Activated naive CD8-positive, alpha-beta T cell treated with anti-CD3 and anti-CD28 coated beads, Interleukin-2, amount 10 ng/mL, durations not matched to agents 7 days and 5 days (primary cell): ENCODE measurements around the gene NKAIN4. TPM values are rescaled to one million over a fixed set of nuclear protein-coding genes. Genes with fewer than 3 reads are reported as not detected.

Source experiments
- ATAC-seq: fragments of 150-1000 bp; cut with Tn5 transposase; one replicate; pipeline ENCODE4 v1.10.0; 2021; ENCODE audit warnings: low read depth, moderate library complexity
- POLR2A ChIA-PET: fragments of 350-600 bp; sonication (Branson Sonifier 250); formaldehyde crosslinking; loops from one replicate; lab custom pipeline; 2021; ENCODE audit warnings: antibody characterized with exemption; lab: Charles Lee
- DNase-seq: peaks from one replicate; pipeline ENCODE4 v3.0.0; 2021
- H3K27ac Mint-ChIP-seq: one replicate; pipeline ENCODE4 v1.8.0; 2022; ENCODE audit warnings: mild to moderate bottlenecking, mixed read lengths
- H3K27me3 Mint-ChIP-seq: one replicate; pipeline ENCODE4 v1.8.0; 2022; ENCODE audit warnings: mild to moderate bottlenecking, moderate library complexity, mixed read lengths
- H3K36me3 Mint-ChIP-seq: one replicate; pipeline ENCODE4 v1.8.0; 2021; ENCODE audit warnings: mild to moderate bottlenecking, mixed read lengths
- H3K4me1 Mint-ChIP-seq: one replicate; pipeline ENCODE4 v1.8.0; 2021; ENCODE audit warnings: mixed read lengths
- H3K4me3 Mint-ChIP-seq: one replicate; pipeline ENCODE4 v1.8.0; 2022; ENCODE audit warnings: mild to moderate bottlenecking, moderate library complexity, mixed read lengths
- H3K9me3 Mint-ChIP-seq: one replicate; pipeline ENCODE4 v1.8.0; 2021; ENCODE audit warnings: mixed read lengths
- total RNA-seq, 2 experiments: library from RNA; stranded (reverse); gene quantifications; one replicate each; pipeline ENCODE4 v1.2.3, GENCODE V29; 2021

Gene NKAIN4
- total RNA-seq, 2 experiments from 2014 or later, result not detected

DNA sequence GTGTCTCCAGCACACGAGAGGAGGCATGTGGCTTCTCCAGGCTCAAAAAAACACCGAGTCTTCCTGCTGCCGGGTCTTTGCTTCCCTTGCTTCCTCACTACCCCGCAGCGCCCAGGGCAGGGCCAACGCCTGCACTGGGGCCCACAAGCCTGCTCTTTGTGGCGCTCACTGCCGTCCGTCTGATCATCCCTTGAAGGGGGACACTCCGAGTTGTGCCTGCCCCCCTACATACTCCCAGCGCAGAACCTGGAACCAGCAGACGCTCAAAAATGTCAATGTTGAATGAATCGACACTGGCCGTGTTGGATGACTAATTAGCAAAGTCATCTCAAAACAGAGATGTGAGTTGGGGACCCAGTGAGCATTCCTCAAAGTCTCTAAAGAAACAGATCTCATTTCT, 10.3 kb upstream of the NKAIN4 start:
- peaks cover 8% of the 10 kb centered on the region for H3K27me3 Mint-ChIP-seq
- ATAC-seq (no peak), DNase-seq (no peak)
- no peaks in the 10 kb centered on the region for H3K36me3 Mint-ChIP-seq
- POLR2A ChIA-PET, result no interaction called here
- no peak overlapping the region for H3K4me3 Mint-ChIP-seq
- H3K27ac Mint-ChIP-seq, result no peak overlapping the region
- H3K9me3 Mint-ChIP-seq, result no peaks in the 10 kb centered on the region
- peaks cover 5% of the 10 kb centered on the region for H3K4me1 Mint-ChIP-seq

DNA sequence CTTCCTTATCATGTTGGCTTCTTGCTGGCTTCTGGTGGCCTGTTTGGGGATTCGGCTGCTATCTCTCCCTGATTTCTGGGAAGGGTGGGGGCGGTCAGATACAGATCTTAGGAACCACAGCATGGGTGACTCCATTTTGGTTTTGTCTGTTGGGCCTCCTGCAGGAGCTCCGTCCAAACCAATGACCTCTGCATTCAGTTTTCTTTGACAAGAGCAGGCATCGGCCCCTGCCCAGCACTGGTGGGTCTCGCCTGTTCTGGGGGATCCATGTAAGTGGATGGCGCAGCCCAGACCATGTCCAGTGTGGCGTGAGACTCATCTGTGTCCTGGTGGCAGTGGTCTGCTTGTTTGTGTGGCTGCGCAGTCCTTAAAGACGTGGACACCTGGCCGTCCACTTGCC, 9.7 kb upstream of the NKAIN4 start:
- no peak overlapping the region for H3K4me3 Mint-ChIP-seq
- DNase-seq (no peak), ATAC-seq (no peak)
- no peaks in the 10 kb centered on the region for H3K36me3 Mint-ChIP-seq
- POLR2A ChIA-PET, result no interaction called here
- no peak overlapping the region for H3K27ac Mint-ChIP-seq
- peaks cover 8% of the 10 kb centered on the region for H3K27me3 Mint-ChIP-seq
- no peaks in the 10 kb centered on the region for H3K9me3 Mint-ChIP-seq
- H3K4me1 Mint-ChIP-seq, result peaks cover 5% of the 10 kb centered on the region

DNA sequence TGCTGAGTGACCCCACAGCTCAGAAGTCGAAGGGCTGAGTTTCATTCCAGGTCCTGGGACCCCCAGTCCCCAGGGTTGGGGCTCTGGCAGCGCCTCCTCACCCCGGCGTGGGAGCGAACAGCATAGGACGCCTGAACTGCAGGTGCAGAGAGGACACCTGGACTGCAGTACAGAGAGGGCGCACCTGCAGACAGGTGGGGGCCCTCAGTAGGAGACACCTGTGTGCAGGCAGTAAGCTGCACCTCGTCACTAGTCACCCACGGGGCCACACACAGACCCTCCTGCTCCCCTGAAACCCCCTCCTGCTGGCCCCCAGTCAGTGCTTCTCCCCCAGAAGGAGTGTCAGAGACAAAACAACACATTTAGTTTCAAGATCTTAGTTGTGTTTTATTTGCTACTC, 8.6 kb upstream of the NKAIN4 start:
- no peaks in the 10 kb centered on the region for H3K9me3 Mint-ChIP-seq
- POLR2A ChIA-PET, result no interaction called here
- H3K4me1 Mint-ChIP-seq, result peaks cover 5% of the 10 kb centered on the region
- no peaks in the 10 kb centered on the region for H3K36me3 Mint-ChIP-seq
- DNase-seq (no peak), ATAC-seq (no peak)
- H3K4me3 Mint-ChIP-seq, result no peak overlapping the region
- H3K27ac Mint-ChIP-seq, result no peak overlapping the region
- H3K27me3 Mint-ChIP-seq, result peaks cover 6% of the 10 kb centered on the region

DNA sequence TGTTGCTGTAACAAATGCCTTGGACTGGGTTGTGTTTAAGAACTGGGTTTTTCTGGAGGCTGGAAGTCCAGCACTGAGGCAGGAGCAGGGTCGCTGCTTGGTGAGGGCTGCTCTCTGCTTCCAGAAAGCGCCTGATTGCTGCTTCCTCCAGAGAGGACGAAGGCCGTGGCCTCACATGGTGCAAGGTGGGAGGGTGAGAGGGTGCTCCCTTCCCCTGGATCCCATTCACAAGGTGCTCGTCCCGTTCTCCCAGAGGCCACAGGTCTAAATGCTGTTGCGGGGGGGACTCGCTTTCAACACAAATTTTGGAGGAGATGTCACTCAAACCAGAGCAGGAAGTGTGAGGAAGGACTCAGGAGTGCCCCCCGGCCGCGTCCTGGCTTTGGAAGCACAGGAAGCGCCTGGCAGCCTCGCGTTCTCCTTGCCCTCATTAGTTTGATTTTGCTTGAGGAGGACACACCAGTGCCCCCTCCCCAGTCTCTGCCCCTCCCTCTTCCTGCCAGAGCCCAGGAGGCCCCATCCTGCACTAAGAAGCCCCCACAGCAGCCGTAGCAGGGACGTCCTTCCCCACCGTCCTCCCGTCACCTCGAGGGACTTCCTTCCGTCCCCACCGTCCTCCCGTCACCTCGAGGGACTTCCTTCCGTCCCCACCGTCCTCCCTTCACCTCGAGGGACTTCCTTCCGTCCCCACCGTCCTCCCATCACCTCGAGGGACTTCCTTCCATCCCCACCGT, 7.7 kb upstream of the NKAIN4 start:
- H3K9me3 Mint-ChIP-seq, result no peaks in the 10 kb centered on the region
- no peaks in the 10 kb centered on the region for H3K36me3 Mint-ChIP-seq
- peak overlapping the region; percentile 45 for H3K27ac Mint-ChIP-seq

DNA sequence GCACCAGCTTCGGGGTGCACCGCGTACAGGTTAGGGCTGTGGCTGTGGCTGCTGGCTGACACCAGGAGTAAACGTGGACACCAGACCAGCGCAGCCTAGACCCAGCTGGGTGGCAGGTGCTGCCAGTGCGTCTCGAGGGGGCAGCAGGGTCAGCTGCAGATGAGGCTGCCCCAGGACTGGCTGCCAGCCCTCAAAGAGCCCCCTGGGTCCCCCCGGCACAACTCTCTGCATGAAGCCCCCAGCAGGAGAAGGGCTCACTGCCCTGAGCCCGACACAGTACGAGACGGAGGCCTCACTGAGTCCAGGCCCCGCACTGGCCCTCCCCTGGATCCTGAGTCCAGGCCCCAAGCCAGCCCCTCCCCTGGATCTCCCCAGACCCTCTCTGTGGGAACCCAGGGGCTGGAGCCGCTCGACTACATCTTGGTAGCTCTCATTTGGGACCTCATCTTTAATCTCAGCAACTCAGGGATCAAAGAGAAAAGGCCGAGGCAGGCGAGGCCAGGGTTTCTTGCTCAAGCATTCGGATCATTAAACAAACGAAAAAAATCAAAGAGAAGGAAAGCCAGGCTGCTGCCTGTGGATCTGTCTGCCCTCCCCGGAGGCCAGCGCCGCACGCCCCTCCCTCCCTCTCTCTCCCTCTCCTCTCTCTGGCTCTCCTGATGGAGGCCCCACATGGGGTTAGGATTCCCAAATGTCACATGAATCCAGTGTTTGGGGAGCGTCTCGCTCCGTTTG, 7.0 kb upstream of the NKAIN4 start:
- ATAC-seq, result no peak
- H3K4me1 Mint-ChIP-seq, result peaks cover 8% of the 10 kb centered on the region

More for the DNA sequence above, 7.7 kb upstream of the NKAIN4 start:
- Mint-ChIP-seq H3K27me3 (peaks cover 10% of the 10 kb centered on the region), H3K4me3 (no peak overlapping the region), H3K4me1 (peaks cover 8% of the 10 kb centered on the region)
- no peak for DNase-seq
- POLR2A ChIA-PET, result no interaction called here
- no peak for ATAC-seq

DNA sequence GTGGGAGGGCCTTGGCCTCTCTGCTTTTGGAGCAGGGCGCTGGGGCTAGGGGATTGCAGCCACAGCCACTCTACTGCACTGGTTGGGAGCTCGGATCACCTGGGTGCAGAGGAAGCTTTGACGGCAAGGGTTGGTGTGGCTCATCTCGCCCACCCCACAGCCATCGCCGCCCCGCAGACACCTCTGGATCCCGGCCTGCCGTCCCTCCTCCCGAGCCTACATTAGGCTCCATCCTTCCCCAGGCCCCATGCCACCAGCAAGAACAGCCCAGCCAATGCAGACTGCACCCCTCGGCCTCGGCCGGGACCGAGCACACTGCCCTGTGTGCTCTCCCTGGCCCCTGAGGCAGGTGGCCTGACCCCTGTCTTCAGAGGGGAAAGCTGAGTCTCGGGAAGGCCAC, 6.3 kb upstream of the NKAIN4 start:
- Mint-ChIP-seq H3K9me3 (no peaks in the 10 kb centered on the region), H3K4me3 (no peak overlapping the region), H3K36me3 (no peaks in the 10 kb centered on the region), H3K27ac (no peak overlapping the region), H3K4me1 (peaks cover 8% of the 10 kb centered on the region), H3K27me3 (peaks cover 17% of the 10 kb centered on the region)
- POLR2A ChIA-PET, result no interaction called here
- ATAC-seq (no peak), DNase-seq (no peak)

More for the DNA sequence above, 7.0 kb upstream of the NKAIN4 start:
- Mint-ChIP-seq H3K4me3 (no peak overlapping the region), H3K27me3 (peaks cover 11% of the 10 kb centered on the region), H3K9me3 (no peaks in the 10 kb centered on the region), H3K36me3 (no peaks in the 10 kb centered on the region), H3K27ac (no peak overlapping the region)
- POLR2A ChIA-PET, result no interaction called here
- no peak for DNase-seq

DNA sequence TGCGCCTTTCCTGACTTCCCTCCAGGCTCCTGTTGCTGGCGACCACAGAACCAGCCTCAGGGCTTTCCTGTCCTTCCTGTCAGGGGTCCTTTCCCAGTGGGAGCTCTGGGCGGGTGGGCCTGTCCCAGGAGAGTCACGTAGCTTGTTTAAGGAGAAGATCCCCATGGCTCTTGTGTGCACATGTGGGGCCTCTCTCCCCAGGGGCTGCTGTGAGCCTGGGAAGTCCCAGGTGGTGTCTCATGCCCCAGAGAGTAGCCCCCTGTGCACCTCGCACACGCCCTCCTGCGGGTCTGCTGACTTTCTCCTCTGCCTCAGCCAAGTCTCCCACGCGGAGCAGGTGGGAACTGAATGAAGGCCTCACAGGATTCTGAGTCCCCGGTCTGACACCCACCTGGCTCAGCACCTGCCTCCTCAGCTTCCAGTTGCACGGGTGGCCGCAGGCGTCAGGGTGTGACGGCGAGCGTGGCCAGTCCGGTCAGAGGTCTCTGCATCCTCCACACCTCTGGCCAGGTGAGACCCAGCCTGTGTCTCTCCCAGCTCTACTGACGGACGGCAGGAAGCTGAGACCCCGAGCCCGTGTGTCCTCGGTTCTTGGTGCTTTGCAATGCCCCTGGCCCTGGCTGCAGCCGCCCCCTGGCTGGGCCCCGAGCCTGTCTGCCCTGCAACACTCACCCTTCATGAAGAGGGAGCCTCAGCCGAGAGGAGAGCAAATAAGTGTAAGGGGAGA, 5.6 kb upstream of the NKAIN4 start:
- no peak for ATAC-seq
- peaks cover 8% of the 10 kb centered on the region for H3K4me1 Mint-ChIP-seq
- POLR2A ChIA-PET, result no interaction called here
- no peaks in the 10 kb centered on the region for H3K9me3 Mint-ChIP-seq
- H3K4me3 Mint-ChIP-seq, result no peak overlapping the region
- DNase-seq, result no peak
- H3K27me3 Mint-ChIP-seq, result peaks cover 23% of the 10 kb centered on the region
- no peak overlapping the region for H3K27ac Mint-ChIP-seq
- H3K36me3 Mint-ChIP-seq, result no peaks in the 10 kb centered on the region

DNA sequence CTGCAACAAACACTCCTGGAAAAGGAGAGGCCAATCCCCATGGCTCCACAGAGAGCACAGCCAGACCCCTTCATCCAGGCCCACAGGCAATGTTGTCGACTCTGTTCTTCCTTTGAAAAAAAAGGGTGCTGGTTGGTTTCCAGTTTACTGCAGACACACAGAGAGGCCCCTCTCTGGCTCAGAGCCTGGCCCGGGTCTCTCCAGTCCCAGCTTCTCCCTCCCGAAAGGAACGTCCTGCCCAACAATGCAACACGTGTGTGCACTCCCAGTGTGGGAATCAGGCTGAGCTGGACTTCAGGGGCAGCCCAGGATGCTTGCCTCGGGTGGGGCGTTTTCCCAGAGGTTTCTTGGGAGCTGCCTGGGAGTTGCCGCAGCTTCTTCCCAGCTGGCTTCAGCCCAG, 4.5 kb upstream of the NKAIN4 start:
- POLR2A ChIA-PET, result no interaction called here

DNA sequence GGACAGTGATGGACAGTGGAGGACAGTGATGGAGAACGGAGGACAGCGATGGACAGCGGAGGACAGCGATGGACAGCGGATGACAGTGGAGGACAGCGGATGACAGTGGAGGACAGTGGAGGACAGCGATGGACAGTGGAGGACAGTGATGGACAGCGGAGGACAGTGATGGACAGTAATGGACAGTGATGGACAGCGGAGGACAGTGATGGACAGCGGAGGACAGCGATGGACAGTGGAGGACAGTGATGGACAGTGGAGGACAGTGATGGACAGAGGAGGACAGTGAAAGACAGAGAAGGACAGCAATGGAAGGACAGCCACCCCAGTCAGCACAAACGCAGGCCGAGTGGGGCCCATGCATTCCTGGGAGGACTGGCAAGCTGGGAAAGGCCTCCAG, 3.4 kb upstream of the NKAIN4 start:
- peaks cover 31% of the 10 kb centered on the region for H3K27me3 Mint-ChIP-seq
- no peak overlapping the region for H3K27ac Mint-ChIP-seq
- POLR2A ChIA-PET, result no interaction called here
- H3K4me3 Mint-ChIP-seq, result no peak overlapping the region
- ATAC-seq (no peak), DNase-seq (no peak)
- no peaks in the 10 kb centered on the region for H3K36me3 Mint-ChIP-seq
- H3K4me1 Mint-ChIP-seq, result peaks cover 8% of the 10 kb centered on the region
- H3K9me3 Mint-ChIP-seq, result no peaks in the 10 kb centered on the region

More for the DNA sequence above, 4.5 kb upstream of the NKAIN4 start:
- DNase-seq, result no peak
- no peaks in the 10 kb centered on the region for H3K36me3 Mint-ChIP-seq
- H3K4me1 Mint-ChIP-seq, result peaks cover 8% of the 10 kb centered on the region
- peaks cover 26% of the 10 kb centered on the region for H3K27me3 Mint-ChIP-seq
- H3K27ac Mint-ChIP-seq, result no peak overlapping the region
- no peak overlapping the region for H3K4me3 Mint-ChIP-seq
- no peaks in the 10 kb centered on the region for H3K9me3 Mint-ChIP-seq
- no peak for ATAC-seq

DNA sequence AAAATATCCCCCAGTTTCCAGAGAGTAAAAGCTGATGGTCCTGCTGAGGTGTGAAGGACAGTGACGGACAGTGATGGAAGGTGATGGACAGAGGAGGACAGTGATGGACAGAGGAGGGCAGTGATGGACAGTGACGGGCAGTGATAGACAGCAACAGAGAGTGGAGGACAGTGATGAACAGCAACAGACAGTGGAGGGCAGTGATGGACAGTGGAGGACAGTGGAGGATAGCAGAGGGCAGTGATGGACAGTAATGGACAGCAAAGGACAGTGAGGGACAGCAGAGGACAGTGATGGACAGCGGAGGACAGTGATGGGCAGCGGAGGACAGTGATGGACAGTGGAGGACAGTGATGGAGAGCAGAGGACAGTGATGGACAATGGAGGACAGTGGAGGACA, 2.7 kb upstream of the NKAIN4 start:
- H3K4me3 Mint-ChIP-seq, result no peak overlapping the region
- peaks cover 3% of the 10 kb centered on the region for H3K4me1 Mint-ChIP-seq
- POLR2A ChIA-PET, result no interaction called here
- H3K36me3 Mint-ChIP-seq, result no peaks in the 10 kb centered on the region
- no peak overlapping the region for H3K27ac Mint-ChIP-seq
- ATAC-seq (no peak), DNase-seq (no peak)
- H3K27me3 Mint-ChIP-seq, result peaks cover 36% of the 10 kb centered on the region
- H3K9me3 Mint-ChIP-seq, result no peaks in the 10 kb centered on the region

DNA sequence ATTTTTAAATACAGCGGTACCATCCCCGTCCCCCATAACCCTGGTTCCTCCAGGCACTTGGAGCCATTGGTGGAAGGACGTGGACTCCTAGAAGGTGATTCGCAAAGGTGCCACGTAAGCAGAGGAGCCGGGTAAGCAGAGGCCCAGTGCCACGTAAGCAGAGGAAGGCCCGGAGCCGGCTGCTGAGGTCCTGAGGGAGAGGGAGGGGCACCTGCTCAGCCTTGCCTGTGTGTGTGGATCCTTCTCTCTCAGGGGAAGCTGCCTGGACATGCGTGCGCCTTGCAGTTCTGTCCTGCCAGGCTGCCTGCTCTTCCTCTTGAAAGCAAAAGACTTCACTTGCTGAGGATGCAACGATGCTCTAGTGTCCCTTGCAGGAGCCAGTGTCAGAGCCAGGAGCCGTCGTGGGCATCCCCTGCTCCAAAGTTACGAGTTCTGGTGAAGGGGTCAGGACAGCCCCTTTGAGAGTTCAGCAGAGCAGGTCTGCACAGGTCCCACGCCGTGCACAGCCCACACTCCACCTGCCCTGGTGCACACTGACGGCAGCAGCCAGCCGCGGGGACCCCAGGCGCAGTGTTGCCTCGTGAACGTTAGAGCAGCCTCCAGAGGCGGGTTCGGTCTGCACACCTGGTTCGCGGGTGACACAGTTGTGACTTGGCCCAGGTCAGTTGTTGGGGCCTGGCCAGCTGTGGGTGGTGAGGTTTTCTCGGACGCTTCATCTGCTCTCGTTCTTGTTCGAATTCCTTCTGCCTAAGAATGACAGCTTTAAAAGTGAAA, 1.9 kb upstream of the NKAIN4 start:
- ATAC-seq, result no peak
- Mint-ChIP-seq H3K4me1 (peaks cover 3% of the 10 kb centered on the region), H3K9me3 (no peaks in the 10 kb centered on the region), H3K27ac (no peak overlapping the region), H3K36me3 (no peaks in the 10 kb centered on the region), H3K4me3 (no peak overlapping the region), H3K27me3 (peaks cover 36% of the 10 kb centered on the region)
- DNase-seq, result no peak
- POLR2A ChIA-PET, result no interaction called here

DNA sequence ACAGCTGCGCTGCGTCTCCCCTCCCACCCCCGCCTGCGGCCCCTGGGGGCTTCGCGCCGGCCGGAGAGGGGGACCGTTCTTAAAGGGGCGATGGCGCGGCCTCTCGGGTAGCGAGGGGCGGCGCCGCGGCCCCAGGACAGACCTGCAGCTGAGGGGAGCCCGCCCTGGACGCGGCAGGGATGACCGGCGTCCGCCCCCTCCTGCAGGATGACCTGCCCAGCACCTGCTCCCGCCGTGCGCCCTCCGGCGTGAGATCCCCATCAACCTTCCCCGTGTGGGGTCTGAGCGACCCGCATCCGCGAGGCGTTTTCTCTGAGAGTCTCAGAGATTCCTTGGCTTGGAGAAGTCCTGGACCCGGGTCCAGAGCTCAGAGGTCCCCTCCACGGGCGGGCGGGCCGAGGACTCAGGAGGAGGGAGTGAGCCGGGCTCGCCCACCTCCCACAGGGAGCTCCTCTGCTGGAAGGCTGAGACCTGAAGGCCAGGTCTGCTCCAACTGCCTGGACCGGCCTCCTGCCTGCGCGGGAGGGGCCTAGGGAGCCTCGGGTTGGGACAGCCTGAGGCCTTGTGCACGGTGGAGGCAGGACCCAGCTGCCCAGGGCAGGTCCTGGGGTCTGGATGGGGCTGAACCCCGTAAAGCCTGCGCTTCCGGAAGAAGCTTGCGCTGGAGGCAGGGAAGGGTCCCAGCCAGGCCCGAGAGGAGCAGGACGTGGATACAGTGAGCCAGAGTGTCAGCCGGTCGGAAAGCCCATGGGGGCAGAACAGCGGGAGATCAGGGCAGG, 532 bp upstream of the NKAIN4 start:
- no peak overlapping the region for H3K4me3 Mint-ChIP-seq
- H3K27me3 Mint-ChIP-seq, result peaks cover 34% of the 10 kb centered on the region
- H3K4me1 Mint-ChIP-seq, result peaks cover 3% of the 10 kb centered on the region
- H3K9me3 Mint-ChIP-seq, result no peaks in the 10 kb centered on the region
- DNase-seq (no peak), ATAC-seq (no peak)
- POLR2A ChIA-PET, result no interaction called here
- no peak overlapping the region for H3K27ac Mint-ChIP-seq
- H3K36me3 Mint-ChIP-seq, result no peaks in the 10 kb centered on the region
